GM19328 (cell line): ENCODE results near the gene FRMD8.

ENCODE experiments used
- ATAC-seq: cut with Tn5 transposase; IDR thresholded peaks from one replicate; pipeline ENCODE4 v1.9.1; 2021; ENCODE audit warnings: mild to moderate bottlenecking, moderate library complexity; ENCODE audit not compliant: unreplicated experiment

Gene FRMD8

GRCh38 chr11:65392899-65393298 lies 6.5 kb downstream of the FRMD8 start:
- ATAC-seq = no peak

GRCh38 chr11:65393513-65394079 lies 7.2 kb downstream of the FRMD8 start:
- ATAC-seq = no peak

GRCh38 chr11:65394125-65394536 lies 7.7 kb downstream of the FRMD8 start:
- no peak for ATAC-seq

GRCh38 chr11:65395961-65396530 lies 9.6 kb downstream of the FRMD8 start:
- ATAC-seq = no peak

GRCh38 chr11:65396769-65397745 lies 10.6 kb downstream of the FRMD8 start:
- ATAC-seq = no peak

GRCh38 chr11:65398362-65398910 lies 12.0 kb downstream of the FRMD8 start:
- no peak for ATAC-seq

- ATAC-seq = no peak
These were observed 12.8 kb downstream of the FRMD8 start for GRCh38 chr11:65399249-65399648.

GRCh38 chr11:65399845-65400244 lies 13.4 kb downstream of the FRMD8 start:
- ATAC-seq = no peak

GRCh38 chr11:65400307-65401072 lies 14.1 kb downstream of the FRMD8 start:
- ATAC-seq = no peak

GRCh38 chr11:65401073-65401802 lies 14.8 kb downstream of the FRMD8 start:
- no peak for ATAC-seq

- no peak for ATAC-seq
These were observed 15.4 kb downstream of the FRMD8 start for GRCh38 chr11:65401803-65402248.

- ATAC-seq = no peak
These were observed 16.4 kb downstream of the FRMD8 start for GRCh38 chr11:65402790-65403189.

GRCh38 chr11:65403607-65404121 lies 17.2 kb downstream of the FRMD8 start:
- no peak for ATAC-seq

GRCh38 chr11:65404210-65404609 lies 17.8 kb downstream of the FRMD8 start:
- ATAC-seq = no peak

GRCh38 chr11:65404638-65405339 lies 18.4 kb downstream of the FRMD8 start:
- no peak for ATAC-seq

GRCh38 chr11:65410936-65411680 lies 24.7 kb downstream of the FRMD8 start:
- no peak for ATAC-seq

GRCh38 chr11:65411681-65412070 lies 25.2 kb downstream of the FRMD8 start:
- ATAC-seq = no peak

- no peak for ATAC-seq
These were observed 26.0 kb downstream of the FRMD8 start for GRCh38 chr11:65412271-65413076.
